GM19240 (cell line): ENCODE data around the gene MAGEB17.
"Not testable (repeated sequence)": the region's sequence is repeated elsewhere in the genome, so short reads cannot be mapped to it uniquely, and the experiment has no call there.

Experiments used
- DNase-seq: peaks from one replicate; pipeline ENCODE4 v3.0.0; 2011; ENCODE audit warnings: low spot score; ENCODE audit not compliant: insufficient read length

The MAGEB17 gene

GRCh38 chrX:16156692-16157331, 10.5 kb upstream of the MAGEB17 start:
- no peak for DNase-seq

GRCh38 chrX:16160729-16161128, 6.6 kb upstream of the MAGEB17 start:
- DNase-seq: no peak

GRCh38 chrX:16161173-16161572, 6.1 kb upstream of the MAGEB17 start:
- not testable (repeated sequence) for DNase-seq

GRCh38 chrX:16162391-16162790, 4.9 kb upstream of the MAGEB17 start:
- DNase-seq: no peak

GRCh38 chrX:16164748-16165147, 2.5 kb upstream of the MAGEB17 start:
- no peak for DNase-seq

GRCh38 chrX:16171039-16171438, 3.8 kb downstream of the MAGEB17 start:
- DNase-seq: no peak

- no peak for DNase-seq
Observed at GRCh38 chrX:16171944-16172343, 4.7 kb downstream of the MAGEB17 start.

- DNase-seq: no peak
Observed at GRCh38 chrX:16172391-16172790, 5.1 kb downstream of the MAGEB17 start.

- DNase-seq: no peak
Observed at GRCh38 chrX:16175329-16176061, 8.2 kb downstream of the MAGEB17 start.

GRCh38 chrX:16177260-16177659, 10.0 kb downstream of the MAGEB17 start:
- no peak for DNase-seq

- not testable (repeated sequence) for DNase-seq
Observed at GRCh38 chrX:16183843-16184242, 16.6 kb downstream of the MAGEB17 start.

GRCh38 chrX:16185725-16186136, 18.4 kb downstream of the MAGEB17 start:
- no peak for DNase-seq

- DNase-seq: no peak
Observed at GRCh38 chrX:16186380-16187007, 19.2 kb downstream of the MAGEB17 start.

- DNase-seq: no peak
Observed at GRCh38 chrX:16187024-16187760, 19.9 kb downstream of the MAGEB17 start.

- DNase-seq: no peak
Observed at GRCh38 chrX:16188687-16189086, 21.4 kb downstream of the MAGEB17 start.

GRCh38 chrX:16191605-16192004, 24.3 kb downstream of the MAGEB17 start:
- no peak for DNase-seq

GRCh38 chrX:16196829-16197228, 29.5 kb downstream of the MAGEB17 start:
- DNase-seq: no peak

GRCh38 chrX:16199343-16199742, 32.1 kb downstream of the MAGEB17 start:
- DNase-seq: no peak

- no peak for DNase-seq
Observed at GRCh38 chrX:16202943-16203342, 35.7 kb downstream of the MAGEB17 start.

GRCh38 chrX:16204538-16204937, 37.3 kb downstream of the MAGEB17 start:
- DNase-seq: no peak

GRCh38 chrX:16205840-16206239, 38.6 kb downstream of the MAGEB17 start:
- DNase-seq: no peak

- no peak for DNase-seq
Observed at GRCh38 chrX:16207634-16208033, 40.4 kb downstream of the MAGEB17 start.
